Endothelial cell of umbilical vein (primary cell): Measurements from ENCODE around the gene OR2T1. TPM values are rescaled to one million over a fixed set of nuclear protein-coding genes. Genes with fewer than 3 reads are reported as not detected.

Source experiments
- BruUV-seq: library from RNA; stranded (reverse); fragments of 400-500 nt; replicated peaks from 2 replicates; lab custom pipeline; 2021; lab: Mats Ljungman, UMichigan
- CTCF ChIA-PET: fragments of 300-600, 350-600 bp; sonication (Branson Sonifier 250); formaldehyde crosslinking; loops from one replicate; lab custom pipeline; 2021; ENCODE audit warnings: antibody characterized with exemption, inconsistent platforms; lab: Charles Lee
- POLR2A ChIA-PET: fragments of 300-600, 350-600 bp; sonication (Branson Sonifier 250); formaldehyde crosslinking; loops from one replicate; lab custom pipeline; 2021; ENCODE audit warnings: antibody characterized with exemption, inconsistent platforms; lab: Charles Lee
- DNase-seq: peaks from one replicate; pipeline ENCODE4 v3.0.0-alpha.2; 2011; ENCODE audit warnings: low read depth, low spot score
- FAIRE-seq: peaks from 2 replicates; lab custom pipeline; 2011; peaks lifted over from hg19 to GRCh38; lab: Jason Lieb, UNC
- H2AFZ ChIP-seq: 2 replicates; pipeline ENCODE4 v1.6.0; 2012; ENCODE audit warnings: low read depth, low read length, control low read depth, inconsistent platforms
- H3K27ac ChIP-seq: 2 replicates; pipeline ENCODE4 v1.5.1; 2011; ENCODE audit warnings: low read depth, mild to moderate bottlenecking, control low read depth, low read length, moderate library complexity; ENCODE audit not compliant: insufficient read depth
- H3K27me3 ChIP-seq, 2 experiments: 2 replicates each; pipeline versions ENCODE4 v1.6.0 to v1.6.1; 2011; ENCODE audit warnings: low read length in 2 of 2, mixed read lengths in 1 of 2; ENCODE audit not compliant: control insufficient read depth in 2 of 2, insufficient read depth in 2 of 2
- H3K36me3 ChIP-seq, 2 experiments: 2 replicates in 1 of 2; 3 replicates in 1 of 2; pipeline ENCODE4 v1.5.1; 2011; ENCODE audit warnings: low read length in 2 of 2, mild to moderate bottlenecking in 1 of 2, moderate library complexity in 1 of 2; ENCODE audit not compliant: control insufficient read depth in 2 of 2, insufficient read depth in 2 of 2; ENCODE audit errors: extremely low read depth in 1 of 2
- H3K4me1 ChIP-seq: 3 replicates; pipeline ENCODE4 v1.5.1; 2011; ENCODE audit warnings: mild to moderate bottlenecking, low read length; ENCODE audit not compliant: control insufficient read depth, insufficient read depth; ENCODE audit errors: extremely low read depth
- H3K4me2 ChIP-seq: 2 replicates; pipeline ENCODE4 v1.6.1; 2011; ENCODE audit warnings: low read length, control low read depth, mixed read lengths; ENCODE audit not compliant: insufficient read depth
- H3K4me3 ChIP-seq, 3 experiments: fragments of 200-600 bp in 1 of 3; sonication (generic), shearing (Covaris generic) in 1 of 3; replicated peaks in 1 of 3; 2 replicates each; pipeline ENCODE4 v1.5.1; 2011 to 2016; ENCODE audit warnings: control low read depth in 3 of 3, low read length in 3 of 3, mild to moderate bottlenecking in 2 of 3, inconsistent platforms in 1 of 3, low read depth in 1 of 3, moderate library complexity in 1 of 3; ENCODE audit not compliant: insufficient read depth in 1 of 3
- H3K79me2 ChIP-seq: 2 replicates; pipeline ENCODE4 v1.6.0; 2012; ENCODE audit warnings: low read length, inconsistent platforms; ENCODE audit not compliant: control insufficient read depth, insufficient read depth
- H3K9ac ChIP-seq: replicated peaks from 2 replicates; pipeline ENCODE3; 2011; ENCODE audit warnings: low read length, control low read depth; ENCODE audit not compliant: insufficient read depth; ENCODE audit errors: extremely low read depth
- H3K9me1 ChIP-seq: replicated peaks from 3 replicates; pipeline ENCODE4 v1.6.0; 2011; ENCODE audit warnings: mild to moderate bottlenecking, low read length; ENCODE audit not compliant: control insufficient read depth, insufficient read depth; ENCODE audit errors: extremely low read depth
- H3K9me3 ChIP-seq: replicated peaks from 2 replicates; pipeline ENCODE4 v1.5.1; 2012; ENCODE audit warnings: low read length, inconsistent platforms; ENCODE audit not compliant: control insufficient read depth, insufficient read depth
- H4K20me1 ChIP-seq: replicated peaks from 2 replicates; pipeline ENCODE3; 2011; ENCODE audit warnings: mild to moderate bottlenecking, low read length; ENCODE audit not compliant: control insufficient read depth, insufficient read depth; ENCODE audit errors: extremely low read depth
- CTCF ChIP-seq, 2 donors: IDR thresholded peaks; 1 replicate in 1 of 2; 2 replicates in 1 of 2; pipeline ENCODE4 v1.5.1; 2011; ENCODE audit warnings: low read length in 2 of 2, mild to moderate bottlenecking in 2 of 2, moderate library complexity in 2 of 2, control low read depth in 1 of 2, inconsistent platforms in 1 of 2, low read depth in 1 of 2; ENCODE audit not compliant: insufficient read depth in 1 of 2; ENCODE audit errors: extremely low read depth in 1 of 2
- EZH2 ChIP-seq: IDR thresholded peaks from 2 replicates; pipeline ENCODE4 v1.6.1; 2012; ENCODE audit warnings: borderline replicate concordance, low read depth, mild to moderate bottlenecking, moderate library complexity, low read length, inconsistent platforms; ENCODE audit not compliant: severe bottlenecking
- FOS ChIP-seq: IDR thresholded peaks from 2 replicates; pipeline ENCODE4 v1.6.1; 2011; ENCODE audit warnings: mild to moderate bottlenecking, low read length, moderate library complexity, borderline replicate concordance; ENCODE audit not compliant: insufficient read depth
- GATA2 ChIP-seq: IDR thresholded peaks from 2 replicates; pipeline ENCODE4 v1.7.0; 2011; ENCODE audit warnings: low read depth, mild to moderate bottlenecking, moderate library complexity, mixed read lengths, low read length; ENCODE audit not compliant: insufficient read length, insufficient read depth
- JUN ChIP-seq: IDR thresholded peaks from 2 replicates; pipeline ENCODE4 v1.6.1; 2011; ENCODE audit warnings: borderline replicate concordance, low read depth; ENCODE audit not compliant: insufficient read length, insufficient read depth
- MAX ChIP-seq: IDR thresholded peaks from 2 replicates; pipeline ENCODE4 v1.6.1; 2011; ENCODE audit not compliant: insufficient read depth, insufficient read length
- MYC ChIP-seq: IDR thresholded peaks from one replicate; pipeline ENCODE4 v1.6.1; 2011; ENCODE audit warnings: mild to moderate bottlenecking, low read depth, low read length
- POLR2A ChIP-seq: IDR thresholded peaks from 2 replicates; pipeline ENCODE4 v1.6.1; 2012; ENCODE audit warnings: low read depth, mild to moderate bottlenecking, control low read depth, low read length
- POLR2AphosphoS5 ChIP-seq: IDR thresholded peaks from 2 replicates; pipeline ENCODE4 v1.6.1; 2012; ENCODE audit warnings: low read depth, mild to moderate bottlenecking, control low read depth, low read length, moderate library complexity; ENCODE audit not compliant: insufficient read depth
- dilution Hi-C: fragments of 300-500 bp; cut with MboI; formaldehyde crosslinking; loops from one replicate; pipeline ENCODE4 v1.15.0; 2019; ENCODE audit warnings: low sequenced_read_pairs; ENCODE audit not compliant: extremely low pct_ligation_motif_present
- intact Hi-C: fragments of 100-400 bp; cut with micrococcal nuclease; formaldehyde crosslinking; loops from one replicate; pipeline ENCODE4 v1.10.0; 2022
- polyA plus RNA-seq, 4 experiments: library from polyadenylated mRNA; depleted of rRNA in 3 of 4; stranded (reverse) in 3 of 4; unstranded in 1 of 4; fragments of >200 nt; gene quantifications; 2 replicates each; pipeline versions ENCODE4 v1.2.1 to v1.2.3, GENCODE V29; 2011 to 2012; ENCODE audit warnings: missing spikeins in 1 of 4
- total RNA-seq: library from RNA; stranded (reverse); gene quantifications from 2 replicates; pipeline ENCODE4 v1.2.3, GENCODE V29; 2021

Gene OR2T1
- total and polyA plus RNA-seq, 2 donors (not counting 3 experiments of a cell fraction or from before 2014, with no cell fraction given), result not detected

GRCh38 chr1:248406721-248407692, 4.2 kb downstream of the OR2T1 start:
- BruUV-seq, result no TSS peak
- no peak overlapping the region for H3K4me2 ChIP-seq
- no peak overlapping the region for H2AFZ ChIP-seq
- CTCF ChIA-PET, result no interaction called here
- H3K27me3 ChIP-seq, result no peaks in the 10 kb centered on the region
- FAIRE-seq (no peak), DNase-seq (no peak)
- TF ChIP-seq MYC (no peak), MAX (no peak), POLR2A (no peak), EZH2 (no peak), FOS (no peak), POLR2AphosphoS5 (no peak)
- H3K9me1 ChIP-seq, result no peaks in the 10 kb centered on the region
- H3K4me3 ChIP-seq, result no peak overlapping the region
- POLR2A ChIA-PET, result no interaction called here
- H3K9ac ChIP-seq, result no peak overlapping the region
- no peaks in the 10 kb centered on the region for H3K79me2 ChIP-seq
- peaks cover 3% of the 10 kb centered on the region for H3K9me3 ChIP-seq
- H3K4me1 ChIP-seq, result no peaks in the 10 kb centered on the region
- intact Hi-C loops, result no loop called here
- no peak overlapping the region for H3K27ac ChIP-seq
- no peaks in the 10 kb centered on the region for H3K36me3 ChIP-seq
- H4K20me1 ChIP-seq, result no peaks in the 10 kb centered on the region
- dilution Hi-C loops, result no loop called here

DNA sequence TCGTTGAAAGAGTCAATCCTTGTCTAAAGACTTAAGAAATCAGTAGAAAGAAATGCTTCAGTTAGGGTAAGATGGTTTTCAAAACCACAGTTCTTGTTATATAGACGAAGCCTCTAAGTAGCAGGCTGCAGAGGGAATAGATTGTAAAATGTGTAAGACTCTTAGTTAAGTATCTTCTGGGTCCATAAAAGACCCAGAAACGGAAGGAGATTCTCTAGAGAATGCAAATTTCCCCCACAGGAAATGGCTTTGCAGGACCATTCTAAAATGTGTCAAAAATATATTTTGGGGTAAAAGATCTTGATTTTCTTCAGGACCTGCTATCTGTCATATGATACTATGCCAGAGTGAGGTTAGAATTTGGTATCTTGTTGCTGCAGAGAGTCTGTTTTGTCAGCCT, 13.4 kb downstream of the OR2T1 start:
- intact Hi-C loops (no loop called here), dilution Hi-C loops (no loop called here)
- ChIA-PET CTCF (no interaction called here), POLR2A (no interaction called here)
- H4K20me1 ChIP-seq, result no peaks in the 10 kb centered on the region
- TF ChIP-seq MYC (no peak), EZH2 (no peak), CTCF (IDR thresholded peaks at IDR 0.05; ENCODE audit: extremely low read depth in 1 of 2, insufficient read depth in 1 of 2, low read depth in 1 of 2, low read length in 2 of 2) (no peak), POLR2AphosphoS5 (no peak), POLR2A (no peak), GATA2 (no peak), MAX (no peak), JUN (no peak)
- BruUV-seq, result no TSS peak
- H3K27me3 ChIP-seq, result no peaks in the 10 kb centered on the region
- no peaks in the 10 kb centered on the region for H3K79me2 ChIP-seq
- H3K36me3 ChIP-seq, result no peaks in the 10 kb centered on the region
- no peaks in the 10 kb centered on the region for H3K9me1 ChIP-seq
- H3K4me3 ChIP-seq, result no peak overlapping the region
- H3K9ac ChIP-seq, result no peak overlapping the region
- H3K9me3 ChIP-seq, result peaks cover 1% of the 10 kb centered on the region
- H3K4me1 ChIP-seq, result no peaks in the 10 kb centered on the region
- H3K4me2 ChIP-seq, result no peak overlapping the region
- no peak overlapping the region for H3K27ac ChIP-seq
- H2AFZ ChIP-seq, result no peak overlapping the region
- FAIRE-seq (no peak), DNase-seq (no peak)
